HG02759 (cell line): Measurements from ENCODE around the gene ZNF568.

Source experiments
- ATAC-seq: cut with Tn5 transposase; IDR thresholded peaks from one replicate; pipeline ENCODE4 v1.9.1; 2021; ENCODE audit warnings: mild to moderate bottlenecking, moderate library complexity; ENCODE audit not compliant: unreplicated experiment

Gene ZNF568

GRCh38 chr19:36997843-36998235, 81.7 kb downstream of the ZNF568 start:
- ATAC-seq, result no peak

DNA sequence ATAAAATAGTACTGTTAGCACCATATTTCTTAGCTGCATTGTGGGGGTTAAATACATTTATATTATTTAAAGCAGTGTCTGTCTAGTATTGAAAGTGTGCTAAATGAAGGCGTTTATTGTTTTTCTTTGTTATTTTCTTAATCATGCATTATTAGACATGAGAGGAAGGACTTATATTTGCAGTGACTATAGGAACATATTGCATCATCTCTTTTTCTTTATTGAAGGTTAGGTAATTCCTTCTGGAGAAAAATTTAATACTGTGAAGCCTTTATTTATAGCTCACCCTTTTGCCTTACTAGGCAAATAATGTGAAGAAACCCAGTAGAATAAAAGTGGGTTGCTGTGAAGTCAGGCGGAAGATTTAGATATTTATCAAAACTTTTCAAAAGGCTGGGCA, 83.2 kb downstream of the ZNF568 start:
- ATAC-seq, result no peak

- no peak for ATAC-seq
These were observed 91.6 kb downstream of the ZNF568 start for GRCh38 chr19:37007587-37008220.

- no peak for ATAC-seq
These were observed 93.7 kb downstream of the ZNF568 start for GRCh38 chr19:37009871-37010270.

DNA sequence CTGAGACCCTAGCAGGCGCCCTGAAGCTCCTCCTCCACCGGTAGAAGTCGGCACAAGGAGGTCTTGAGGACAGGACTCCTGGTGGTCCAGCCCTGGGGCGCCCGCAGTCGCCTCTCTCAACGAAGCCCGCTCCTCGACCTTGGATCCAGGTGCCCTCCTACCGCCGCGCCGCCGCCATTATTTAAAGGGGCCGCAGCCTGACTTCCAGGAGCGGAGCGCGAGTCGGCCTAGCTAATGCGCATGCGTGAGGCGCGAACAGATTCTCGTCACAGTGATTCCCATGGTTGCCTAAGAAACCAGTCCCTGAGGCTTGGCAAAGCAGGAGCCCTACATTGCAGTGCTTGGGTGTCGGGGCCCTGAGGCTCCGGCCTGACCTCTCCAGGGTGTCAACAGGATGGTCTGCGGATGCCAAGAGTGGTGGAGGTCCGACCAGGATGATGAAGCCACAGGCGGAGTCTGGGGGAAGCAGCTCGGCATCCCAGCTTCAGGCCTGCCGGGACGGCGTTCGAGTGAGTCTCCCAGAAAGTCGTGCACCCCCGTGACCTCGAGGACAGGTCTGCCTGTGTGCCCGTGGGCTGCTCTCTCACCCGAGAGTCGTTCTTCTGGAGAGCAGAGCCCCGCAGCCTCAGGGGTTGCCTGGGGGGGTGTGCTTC, 96.1 kb downstream of the ZNF568 start:
- ATAC-seq, result no peak

DNA sequence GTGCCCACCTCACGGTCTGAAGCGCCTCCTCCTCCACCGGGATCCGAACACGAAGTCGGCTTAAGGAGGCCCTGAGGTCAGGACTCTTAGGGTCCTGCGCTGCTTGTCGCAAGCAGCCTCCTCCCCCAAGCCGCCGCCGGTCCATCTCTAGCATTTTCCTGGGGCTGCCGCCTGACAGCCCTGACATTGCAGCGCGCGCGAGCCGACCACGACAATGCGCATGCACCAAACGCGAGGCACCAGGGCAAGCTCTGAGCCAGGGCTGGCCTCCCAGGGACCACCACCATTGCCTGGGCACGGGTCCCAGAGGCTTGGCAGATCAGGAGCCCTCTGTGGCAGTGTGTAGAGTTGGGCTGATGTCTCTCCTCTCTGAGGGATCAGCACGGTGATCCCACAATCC, 98.3 kb downstream of the ZNF568 start:
- no peak for ATAC-seq

DNA sequence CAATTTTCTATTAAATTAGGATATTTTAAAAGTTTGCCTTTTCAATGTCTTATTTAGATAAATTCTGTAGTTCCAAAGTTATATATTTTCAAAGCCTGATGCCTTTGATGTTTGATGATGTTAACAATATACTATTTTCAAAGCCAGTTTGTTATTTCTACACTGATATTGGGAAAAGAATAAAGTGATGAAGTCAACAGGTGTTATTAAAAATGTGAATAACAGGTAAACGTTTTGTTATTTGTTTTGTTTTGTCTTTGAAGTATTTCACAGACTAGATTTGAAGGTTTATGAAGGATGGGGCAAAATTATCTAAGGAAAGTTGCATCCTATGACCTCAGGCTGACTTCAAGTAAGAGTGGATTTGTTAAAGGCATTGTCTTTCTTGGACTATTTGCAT, 129.0 kb downstream of the ZNF568 start:
- ATAC-seq, result no peak
